MCF 10A (cell line): ENCODE data around the gene ADCY5. TPM values are rescaled to one million over a fixed set of nuclear protein-coding genes. Genes with fewer than 3 reads are reported as not detected.

Source experiments
- BruUV-seq: library from RNA; stranded (reverse); fragments of 400-500 nt; replicated peaks from 2 replicates; lab custom pipeline; 2021; lab: Mats Ljungman, UMichigan
- CTCF ChIA-PET: fragments of 300-600 bp; sonication (Branson Sonifier 250); formaldehyde crosslinking; extraction: SDS; loops from one replicate; lab custom pipeline; 2021; ENCODE audit warnings: antibody characterized with exemption, inconsistent platforms; lab: Yijun Ruan, JAX
- POLR2A ChIA-PET: fragments of 300-600, 350-650 bp; sonication (Branson Sonifier 250); formaldehyde crosslinking; extraction: SDS; loops from one replicate; lab custom pipeline; 2020; ENCODE audit warnings: antibody characterized with exemption, inconsistent platforms; lab: Yijun Ruan, JAX
- DNase-seq: peaks from one replicate; pipeline ENCODE4 v3.0.0-alpha.2; 2018; ENCODE audit not compliant: unreplicated experiment
- H3K27ac Mint-ChIP-seq: one replicate; pipeline ENCODE4 v1.8.0; 2022; ENCODE audit warnings: mild to moderate bottlenecking, low read depth, mixed read lengths; ENCODE audit not compliant: unreplicated experiment
- H3K27me3 Mint-ChIP-seq: one replicate; pipeline ENCODE4 v1.8.0; 2022; ENCODE audit warnings: mixed read lengths; ENCODE audit not compliant: insufficient read depth, unreplicated experiment
- H3K36me3 Mint-ChIP-seq: one replicate; pipeline ENCODE4 v1.8.0; 2022; ENCODE audit warnings: mild to moderate bottlenecking, moderate library complexity, mixed read lengths; ENCODE audit not compliant: insufficient read depth, unreplicated experiment
- H3K4me1 Mint-ChIP-seq: one replicate; pipeline ENCODE4 v1.8.0; 2022; ENCODE audit warnings: mixed read lengths; ENCODE audit not compliant: insufficient read depth, unreplicated experiment
- H3K4me3 Mint-ChIP-seq: one replicate; pipeline ENCODE4 v1.8.0; 2022; ENCODE audit warnings: mild to moderate bottlenecking, moderate library complexity, mixed read lengths; ENCODE audit not compliant: unreplicated experiment
- H3K9me3 Mint-ChIP-seq: one replicate; pipeline ENCODE4 v1.8.0; 2022; ENCODE audit warnings: mixed read lengths; ENCODE audit not compliant: unreplicated experiment
- intact Hi-C: fragments of 100-400 bp; cut with micrococcal nuclease; formaldehyde crosslinking; loops from 2 replicates; pipeline ENCODE4 v1.14.1; 2022
- total RNA-seq: library from RNA; stranded (reverse); gene quantifications from 2 replicates; pipeline ENCODE4 v1.2.3, GENCODE V29; 2022
- TF ChIP-seq, protein P1 (sequence below): fragments of 200-600 bp; IDR thresholded peaks from one replicate; pipeline ENCODE4 v1.8.0; 2022; ENCODE audit warnings: antibody characterized with exemption, mild to moderate bottlenecking; ENCODE audit not compliant: unreplicated experiment

The ADCY5 gene
- total RNA-seq, 1 experiment from 2014 or later = not detected

DNA sequence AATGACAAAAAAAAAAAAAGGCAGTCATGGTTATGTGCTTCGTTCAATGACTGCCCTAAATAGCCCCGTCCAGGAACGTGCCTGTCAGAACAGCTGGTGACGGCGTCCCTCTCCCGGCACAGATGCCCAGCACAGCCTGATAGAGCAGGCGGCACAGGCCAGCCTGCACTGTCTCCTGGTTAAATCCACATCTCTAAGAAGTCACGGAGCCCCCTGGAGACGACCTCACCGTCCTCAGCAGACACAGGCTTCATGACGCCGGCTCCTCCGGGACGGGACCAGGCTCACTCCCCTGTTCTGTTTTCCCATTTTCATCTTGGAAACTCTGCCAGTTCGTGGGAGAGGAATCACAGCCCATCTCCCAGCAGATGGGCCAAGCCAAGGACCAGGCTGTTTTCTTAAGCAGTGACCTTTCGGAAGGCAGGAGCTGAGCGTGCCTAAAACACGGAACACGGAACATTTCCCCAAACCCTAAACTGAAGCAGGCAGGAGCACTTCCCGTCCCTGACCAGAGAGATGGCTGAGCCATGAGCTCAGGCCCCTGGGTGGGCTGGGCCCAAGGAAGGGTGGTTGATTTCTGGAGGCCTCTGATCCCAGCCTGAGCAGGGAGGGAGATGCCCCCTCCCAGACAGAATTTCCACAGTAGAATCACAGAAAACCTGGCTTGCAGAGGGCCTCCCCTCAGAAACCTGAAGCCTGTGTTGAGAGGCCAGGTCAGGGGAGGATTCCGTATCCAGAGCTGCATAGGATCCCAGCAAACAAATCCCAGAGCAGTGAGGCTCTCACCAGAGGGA is 35.9 kb downstream of the ADCY5 start:
- H3K36me3 Mint-ChIP-seq = no peaks in the 10 kb centered on the region
- BruUV-seq = no TSS peak
- H3K4me1 Mint-ChIP-seq = no peaks in the 10 kb centered on the region
- no peak overlapping the region for H3K27ac Mint-ChIP-seq
- intact Hi-C loops = no loop called here
- H3K9me3 Mint-ChIP-seq = no peaks in the 10 kb centered on the region
- no peak for DNase-seq
- H3K27me3 Mint-ChIP-seq = peaks cover 25% of the 10 kb centered on the region
- CTCF ChIA-PET = interaction anchor here (0.6 kb wide), 1 partner anchor 45 kb away, joined by 3 read pairs; no protein-coding TSS in a partner anchor
- no peak overlapping the region for H3K4me3 Mint-ChIP-seq
- TF ChIP-seq, protein P1, sequence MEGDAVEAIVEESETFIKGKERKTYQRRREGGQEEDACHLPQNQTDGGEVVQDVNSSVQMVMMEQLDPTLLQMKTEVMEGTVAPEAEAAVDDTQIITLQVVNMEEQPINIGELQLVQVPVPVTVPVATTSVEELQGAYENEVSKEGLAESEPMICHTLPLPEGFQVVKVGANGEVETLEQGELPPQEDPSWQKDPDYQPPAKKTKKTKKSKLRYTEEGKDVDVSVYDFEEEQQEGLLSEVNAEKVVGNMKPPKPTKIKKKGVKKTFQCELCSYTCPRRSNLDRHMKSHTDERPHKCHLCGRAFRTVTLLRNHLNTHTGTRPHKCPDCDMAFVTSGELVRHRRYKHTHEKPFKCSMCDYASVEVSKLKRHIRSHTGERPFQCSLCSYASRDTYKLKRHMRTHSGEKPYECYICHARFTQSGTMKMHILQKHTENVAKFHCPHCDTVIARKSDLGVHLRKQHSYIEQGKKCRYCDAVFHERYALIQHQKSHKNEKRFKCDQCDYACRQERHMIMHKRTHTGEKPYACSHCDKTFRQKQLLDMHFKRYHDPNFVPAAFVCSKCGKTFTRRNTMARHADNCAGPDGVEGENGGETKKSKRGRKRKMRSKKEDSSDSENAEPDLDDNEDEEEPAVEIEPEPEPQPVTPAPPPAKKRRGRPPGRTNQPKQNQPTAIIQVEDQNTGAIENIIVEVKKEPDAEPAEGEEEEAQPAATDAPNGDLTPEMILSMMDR = no peak
- POLR2A ChIA-PET = no interaction called here

DNA sequence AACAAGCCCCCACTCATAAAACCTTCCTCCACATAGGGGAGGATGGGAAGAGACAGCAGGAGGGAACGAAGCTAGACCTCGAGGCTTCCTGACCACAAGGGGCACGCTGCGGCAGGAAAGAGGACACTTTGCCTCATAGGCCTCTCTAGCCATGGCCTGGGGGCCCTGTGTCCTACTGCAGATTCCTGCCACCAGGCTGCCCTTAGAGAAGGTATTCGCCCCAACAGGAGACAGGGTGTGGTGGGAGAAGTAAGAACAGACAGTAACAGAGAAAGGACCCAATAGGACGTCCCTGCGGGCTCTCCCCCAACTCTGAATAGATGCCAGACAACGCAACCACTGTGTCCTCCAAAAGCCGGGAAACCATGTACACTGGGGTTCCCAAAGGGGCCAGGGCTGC is 36.8 kb downstream of the ADCY5 start:
- ChIA-PET CTCF (interaction anchor here (0.7 to 1.3 kb wide), 3 partner anchors 10 to 37 kb away, joined by 3 to 4 read pairs (median 3); no protein-coding TSS in a partner anchor), POLR2A (no interaction called here)
- no peak overlapping the region for H3K4me3 Mint-ChIP-seq
- H3K27me3 Mint-ChIP-seq = peaks cover 22% of the 10 kb centered on the region
- H3K9me3 Mint-ChIP-seq = no peaks in the 10 kb centered on the region
- no peak for DNase-seq
- no TSS peak for BruUV-seq
- intact Hi-C loops = no loop called here
- no peaks in the 10 kb centered on the region for H3K4me1 Mint-ChIP-seq
- no peaks in the 10 kb centered on the region for H3K36me3 Mint-ChIP-seq
- TF ChIP-seq, protein P1 = no peak
- no peak overlapping the region for H3K27ac Mint-ChIP-seq

DNA sequence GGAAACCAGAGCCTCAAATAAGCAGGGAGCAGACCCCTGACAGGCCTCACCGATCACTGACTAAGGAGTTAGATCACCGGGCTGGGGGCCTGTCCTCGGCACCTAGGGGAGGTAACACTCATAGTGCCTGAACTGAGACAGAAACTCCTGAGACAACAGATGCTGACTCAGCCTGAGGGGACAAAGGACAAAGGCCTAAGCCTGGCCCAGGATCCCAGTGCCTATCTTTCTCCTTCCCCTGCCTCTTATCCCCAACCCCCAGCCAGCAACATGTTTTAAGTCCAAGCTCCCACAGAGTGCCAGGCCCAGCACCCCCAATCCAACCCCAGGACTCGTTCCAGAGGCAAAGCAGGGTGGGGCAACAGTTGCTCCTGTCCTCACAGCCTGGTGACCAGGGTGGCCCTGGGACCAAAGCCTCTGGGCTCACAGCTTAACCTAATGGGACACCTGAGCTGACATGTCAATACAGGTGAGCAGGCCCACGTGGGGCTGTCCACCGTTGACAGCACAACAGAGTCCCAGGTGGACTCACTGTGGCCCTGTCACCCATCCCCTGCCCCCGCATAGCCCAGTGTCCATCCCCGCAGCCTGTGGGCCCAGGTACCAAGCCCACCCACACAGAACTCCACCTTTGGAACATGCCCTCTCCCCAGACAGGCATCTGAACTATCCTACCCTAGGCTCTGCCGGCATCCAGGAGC is 37.4 kb downstream of the ADCY5 start:
- Mint-ChIP-seq H3K27ac (no peak overlapping the region), H3K9me3 (no peaks in the 10 kb centered on the region), H3K27me3 (peaks cover 16% of the 10 kb centered on the region), H3K4me3 (no peak overlapping the region), H3K36me3 (no peaks in the 10 kb centered on the region), H3K4me1 (no peaks in the 10 kb centered on the region)
- CTCF ChIA-PET = interaction anchor here (0.6 to 1.3 kb wide), 4 partner anchors 11 to 36 kb away, joined by 3 to 4 read pairs (median 3); no protein-coding TSS in a partner anchor
- TF ChIP-seq, protein P1 = no peak
- no peak for DNase-seq
- no TSS peak for BruUV-seq
- intact Hi-C loops = no loop called here
- POLR2A ChIA-PET = no interaction called here

DNA sequence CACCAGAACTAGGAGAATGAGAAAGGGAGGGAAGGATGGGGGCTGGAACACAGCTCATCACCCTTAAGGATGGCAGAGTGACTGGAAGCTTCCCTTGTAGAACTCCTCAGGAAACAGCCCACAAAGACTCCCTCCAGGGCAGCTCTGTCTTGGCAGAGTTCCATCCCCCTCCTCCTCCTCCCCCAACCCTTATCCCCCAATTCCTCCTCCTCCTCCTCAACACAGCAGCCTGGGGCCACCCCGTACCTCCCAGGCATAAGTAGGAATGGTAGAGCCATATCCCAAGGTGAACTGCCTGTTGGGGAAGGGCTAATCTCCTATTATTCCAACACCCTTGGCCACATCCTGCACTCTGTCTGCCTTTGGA is 38.8 kb downstream of the ADCY5 start:
- no peak overlapping the region for H3K27ac Mint-ChIP-seq
- TF ChIP-seq, protein P1 = no peak
- ChIA-PET POLR2A (no interaction called here), CTCF (interaction anchor here (0.6 kb wide), 1 partner anchor 542 kb away, joined by 3 read pairs; no protein-coding TSS in a partner anchor)
- DNase-seq = no peak
- no peak overlapping the region for H3K4me3 Mint-ChIP-seq
- no peaks in the 10 kb centered on the region for H3K4me1 Mint-ChIP-seq
- no peaks in the 10 kb centered on the region for H3K9me3 Mint-ChIP-seq
- intact Hi-C loops = no loop called here
- BruUV-seq = no TSS peak
- peaks cover 8% of the 10 kb centered on the region for H3K27me3 Mint-ChIP-seq
- H3K36me3 Mint-ChIP-seq = no peaks in the 10 kb centered on the region
